Femur (tissue), 1 donor: ENCODE data around the gene GALM.
"Not testable (repeated sequence)": the region's sequence is repeated elsewhere in the genome, so short reads cannot be mapped to it uniquely, and the experiment has no call there.

Experiments
- DNase-seq: peaks from one replicate; pipeline ENCODE4 v3.0.0-alpha.2; 2017

GALM gene

DNA sequence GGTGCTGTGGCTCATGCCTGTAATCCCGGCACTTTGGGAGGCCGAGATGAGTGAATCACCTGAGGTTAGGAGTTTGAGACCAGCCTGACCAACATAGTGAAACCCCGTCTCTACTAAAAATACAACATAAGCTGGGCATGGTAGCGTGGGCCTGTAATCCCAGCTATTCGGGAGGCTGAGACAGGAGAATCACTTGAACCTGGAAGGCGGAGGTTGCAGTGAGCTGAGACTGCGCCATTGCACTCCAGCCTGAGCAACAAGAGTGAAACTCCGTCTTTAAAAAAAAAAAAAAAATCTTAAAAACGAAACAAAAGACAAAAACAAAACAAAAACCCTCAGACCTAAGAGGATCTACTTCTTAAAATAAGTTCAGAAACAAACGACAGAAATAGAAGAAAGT is 16.7 kb downstream of the GALM start:
- DNase-seq: not testable (repeated sequence)

DNA sequence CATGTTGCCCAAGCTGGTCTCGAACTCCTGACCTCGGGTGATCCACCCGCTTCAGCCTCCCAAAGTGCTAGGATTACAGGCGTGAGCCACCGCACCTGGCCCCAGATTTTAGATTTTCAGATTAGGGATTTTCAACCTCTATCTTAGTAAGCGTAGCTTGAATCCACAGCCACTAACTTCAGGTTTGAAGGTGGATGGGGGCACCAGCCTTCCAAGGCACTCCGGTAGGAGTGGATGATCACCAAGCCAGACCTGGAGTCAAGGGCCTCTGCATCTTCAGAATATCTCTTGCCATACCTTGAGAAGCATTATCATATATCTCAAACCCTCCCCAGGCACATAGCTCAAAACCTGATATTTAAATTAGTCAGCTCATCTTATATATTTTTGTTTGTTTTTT is 17.9 kb downstream of the GALM start:
- no peak for DNase-seq

DNA sequence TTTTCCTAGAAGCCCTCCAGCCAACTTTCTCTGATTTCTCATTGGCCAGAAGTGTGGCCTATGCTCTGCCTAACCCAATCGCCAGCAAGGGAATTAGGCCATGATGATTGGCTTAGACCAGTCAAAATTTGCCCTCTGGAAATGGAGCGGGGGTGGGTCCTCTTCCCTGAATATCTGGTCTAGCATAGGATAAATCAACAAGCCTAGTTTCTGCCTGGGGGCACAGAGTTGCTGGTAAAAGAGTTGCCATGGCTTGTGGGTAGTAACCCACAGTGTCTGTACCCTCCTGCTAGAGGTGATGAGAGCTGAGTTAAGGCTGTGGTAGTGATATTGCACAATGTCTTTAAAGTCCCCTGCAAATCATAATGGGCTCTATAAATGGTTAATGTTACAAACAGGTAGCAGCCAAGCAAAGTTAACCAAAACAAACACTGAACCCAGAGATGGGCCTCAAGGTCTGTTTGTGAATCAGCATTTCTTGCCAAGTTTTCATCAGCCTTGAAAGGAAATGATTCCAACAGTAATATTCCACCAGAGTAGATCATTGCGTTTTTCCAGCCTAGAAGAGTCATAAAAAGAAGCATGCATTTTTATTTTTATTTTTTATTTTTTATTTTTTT is 19.3 kb downstream of the GALM start:
- DNase-seq: no peak

- no peak for DNase-seq
These were observed 24.8 kb downstream of the GALM start for GRCh38 chr2:38690499-38691420.

DNA sequence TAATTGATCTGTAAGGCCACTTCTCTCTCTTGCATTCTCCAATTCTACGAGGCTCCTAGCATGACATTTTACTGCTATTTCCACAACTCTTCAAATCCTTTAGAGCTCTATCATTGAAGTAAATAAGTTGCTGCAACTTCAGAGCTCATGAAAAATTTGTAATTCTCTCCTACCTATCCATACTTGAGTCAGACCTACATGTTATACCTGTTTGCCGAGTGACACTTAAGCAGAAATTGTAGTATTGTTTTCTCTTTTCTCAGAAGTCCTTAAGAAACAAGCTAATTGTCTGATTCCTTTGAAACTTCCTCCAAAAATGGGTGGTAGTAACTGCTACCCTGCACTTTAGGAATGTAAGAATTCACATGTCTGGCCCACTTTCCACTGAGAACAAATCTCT is 26.1 kb downstream of the GALM start:
- DNase-seq: no peak

DNA sequence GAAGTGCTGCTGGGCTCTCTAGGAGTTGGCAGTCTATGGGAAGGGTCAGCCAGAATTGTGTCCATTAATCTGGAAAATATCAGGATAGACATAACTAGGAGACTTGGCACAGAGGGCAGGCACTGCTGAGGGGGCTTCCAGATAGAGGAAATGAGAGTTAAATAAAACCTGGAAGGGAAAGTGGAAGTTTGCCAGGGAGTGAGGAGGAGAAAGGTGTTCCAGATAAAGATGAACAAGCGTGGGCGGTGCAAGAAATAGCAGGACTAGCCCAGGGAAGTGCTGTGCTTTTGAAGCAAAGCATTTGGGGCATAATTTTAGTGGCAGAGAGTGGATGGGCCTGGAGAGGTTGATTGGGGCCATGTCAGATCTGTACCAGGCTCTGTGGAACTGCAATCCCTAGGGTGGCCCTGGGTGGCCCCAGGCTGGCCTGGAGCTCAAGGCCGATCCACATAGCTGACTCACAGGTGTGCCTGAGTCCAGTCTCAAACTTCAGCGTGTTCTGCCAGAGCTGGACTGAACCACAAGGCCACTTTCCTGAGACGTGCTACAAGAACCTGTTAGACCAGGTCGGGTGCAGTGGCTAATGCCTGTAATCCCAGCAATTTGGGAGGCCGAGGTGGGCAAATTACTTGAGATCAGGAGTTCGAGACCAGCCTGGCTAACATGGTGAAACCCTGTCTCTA is 26.9 kb downstream of the GALM start:
- DNase-seq: no peak

- no peak for DNase-seq
These were observed 31.4 kb downstream of the GALM start for GRCh38 chr2:38697116-38697840.

- no peak for DNase-seq
These were observed 32.6 kb downstream of the GALM start for GRCh38 chr2:38698467-38699003.

DNA sequence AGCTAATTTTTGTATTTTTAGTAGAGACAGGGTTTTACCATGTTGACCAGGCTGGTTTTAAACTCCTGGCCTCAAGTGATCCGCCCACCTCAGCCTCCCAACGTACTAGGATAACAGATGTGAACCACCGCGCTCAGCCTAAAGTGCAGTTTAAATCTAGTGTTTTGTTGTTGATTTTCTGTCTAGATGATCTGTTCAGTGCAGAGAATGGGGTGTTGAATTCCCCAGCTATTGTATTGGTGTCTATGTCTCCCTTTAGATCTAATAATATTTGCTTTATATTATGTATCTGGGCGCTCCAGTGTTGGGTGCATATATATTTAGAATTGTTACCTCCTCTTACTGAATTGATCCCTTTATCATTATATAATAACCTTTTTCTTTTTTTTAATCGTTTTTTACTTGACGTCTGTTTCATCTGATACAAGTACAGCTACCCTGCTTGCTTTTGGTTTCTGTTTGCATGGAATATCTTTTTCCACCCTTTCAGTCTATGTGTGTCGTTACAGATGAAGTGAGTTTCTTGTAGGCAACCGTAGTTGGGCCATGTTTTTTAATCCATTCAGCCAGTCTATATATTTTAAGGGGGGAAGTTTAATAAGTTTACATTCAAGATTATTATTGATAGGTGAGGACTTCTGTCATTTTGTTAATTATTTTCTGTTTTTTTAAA is 34.3 kb downstream of the GALM start:
- no peak for DNase-seq

DNA sequence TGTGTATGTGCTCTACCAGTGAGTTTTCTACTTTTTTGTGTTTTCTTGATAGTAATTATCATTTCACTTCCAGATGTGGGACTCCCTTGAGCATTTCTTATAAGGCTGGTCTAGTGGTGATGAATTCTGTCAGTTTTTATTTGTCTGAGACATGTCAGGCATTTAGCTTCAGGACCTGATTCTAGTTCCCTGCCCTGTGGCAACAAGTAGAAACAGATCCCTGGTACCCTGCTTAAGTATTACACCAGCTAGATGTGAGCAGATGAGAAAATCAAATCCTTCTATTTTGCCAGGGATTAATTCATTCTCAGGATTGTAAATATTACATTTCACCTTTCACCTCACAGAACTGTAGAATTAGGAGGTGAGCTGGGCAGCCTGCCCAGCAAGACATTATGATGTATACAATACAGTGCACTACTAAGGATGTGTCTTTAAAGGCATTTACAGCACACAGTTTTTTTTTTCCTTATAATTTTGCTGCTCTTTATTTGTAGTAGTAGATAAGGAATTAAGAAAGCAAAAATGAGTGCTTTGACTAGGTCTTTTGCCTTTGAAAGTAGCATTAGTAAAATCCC is 35.1 kb downstream of the GALM start:
- DNase-seq: no peak

DNA sequence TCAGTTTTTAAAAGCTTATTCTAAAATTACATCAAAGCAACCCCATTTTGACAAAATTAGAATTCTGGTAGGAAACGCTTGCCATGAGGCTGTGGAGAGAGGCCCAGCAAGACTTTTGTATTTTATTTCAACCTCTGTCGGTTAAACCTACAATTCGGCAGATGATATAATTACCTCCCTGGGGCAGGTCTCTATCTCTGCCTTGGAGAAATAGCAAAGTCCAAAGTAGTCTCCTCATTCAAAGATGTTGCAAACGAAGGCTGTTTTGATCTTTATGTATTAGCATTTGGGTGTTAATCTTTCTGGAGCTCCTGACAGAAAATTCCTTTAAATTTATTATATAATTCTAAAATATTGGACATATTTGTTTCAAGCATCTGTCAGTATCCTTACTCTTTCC is 35.6 kb downstream of the GALM start:
- no peak for DNase-seq

DNA sequence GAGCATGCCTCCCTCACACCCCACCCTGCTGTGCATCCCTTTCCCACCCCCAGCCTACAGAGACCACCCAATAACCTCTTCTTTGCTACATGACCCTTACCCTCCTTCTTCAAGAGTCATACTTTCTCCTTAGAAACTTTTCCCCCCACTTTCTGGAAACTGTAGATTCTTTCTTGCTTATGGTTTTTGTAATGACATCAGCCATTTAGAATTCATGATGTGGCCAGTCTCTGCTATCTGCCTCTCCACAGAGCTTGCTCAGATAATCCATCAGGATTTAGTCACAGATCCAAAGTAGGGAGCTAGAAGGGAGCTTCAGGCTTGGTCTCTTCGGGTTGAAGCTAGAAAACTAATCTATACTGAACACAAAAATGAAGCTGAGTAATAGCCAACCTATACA is 36.5 kb downstream of the GALM start:
- no peak for DNase-seq

DNA sequence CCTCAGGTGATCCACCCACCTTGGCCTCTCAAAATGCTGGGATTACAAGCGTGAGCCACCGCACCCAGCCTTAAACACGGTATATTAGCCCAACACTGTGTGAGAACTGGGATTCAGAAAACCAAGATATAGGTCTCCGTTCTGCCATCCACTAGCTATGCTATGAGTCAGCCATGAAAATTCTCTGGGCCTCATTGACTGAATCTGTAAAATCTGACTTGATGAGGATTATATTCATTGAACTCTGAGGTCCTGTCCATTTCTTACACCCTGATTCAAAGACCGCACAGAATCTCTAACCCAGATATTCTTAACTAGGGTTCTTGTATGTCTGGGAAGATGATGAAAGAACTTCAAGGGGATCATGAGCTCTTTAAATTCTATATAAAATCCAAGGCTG is 37.4 kb downstream of the GALM start:
- DNase-seq: not testable (repeated sequence)

GRCh38 chr2:38704664-38705063 is 38.8 kb downstream of the GALM start:
- DNase-seq: no peak

DNA sequence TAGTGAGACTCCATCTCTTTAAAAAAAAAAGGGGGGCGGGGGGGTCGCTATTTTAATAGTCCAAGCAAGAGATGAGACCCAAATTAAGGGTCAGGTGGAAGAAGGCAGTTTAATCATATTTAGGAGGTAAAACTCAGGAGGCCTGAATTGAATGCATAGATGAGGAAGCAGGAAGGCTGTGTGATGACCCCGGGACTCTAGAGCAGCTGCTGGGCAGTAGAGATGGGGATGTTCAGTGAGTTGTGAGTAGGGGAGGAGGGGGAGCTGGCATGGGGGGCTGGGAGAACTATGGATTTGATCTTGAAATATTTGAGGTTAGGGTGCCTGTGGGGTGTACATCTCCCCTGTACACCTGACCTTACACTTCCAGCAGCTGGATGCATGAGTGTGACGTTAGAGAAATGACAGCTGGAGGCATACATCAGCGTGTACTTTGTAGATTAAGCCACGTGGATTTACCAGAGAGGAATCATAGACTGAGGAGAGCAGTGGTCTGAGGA is 41.0 kb downstream of the GALM start:
- DNase-seq: no peak

- not testable (repeated sequence) for DNase-seq
These were observed 42.6 kb downstream of the GALM start for GRCh38 chr2:38708491-38708890.

GRCh38 chr2:38708900-38709566 is 43.1 kb downstream of the GALM start:
- DNase-seq: no peak

DNA sequence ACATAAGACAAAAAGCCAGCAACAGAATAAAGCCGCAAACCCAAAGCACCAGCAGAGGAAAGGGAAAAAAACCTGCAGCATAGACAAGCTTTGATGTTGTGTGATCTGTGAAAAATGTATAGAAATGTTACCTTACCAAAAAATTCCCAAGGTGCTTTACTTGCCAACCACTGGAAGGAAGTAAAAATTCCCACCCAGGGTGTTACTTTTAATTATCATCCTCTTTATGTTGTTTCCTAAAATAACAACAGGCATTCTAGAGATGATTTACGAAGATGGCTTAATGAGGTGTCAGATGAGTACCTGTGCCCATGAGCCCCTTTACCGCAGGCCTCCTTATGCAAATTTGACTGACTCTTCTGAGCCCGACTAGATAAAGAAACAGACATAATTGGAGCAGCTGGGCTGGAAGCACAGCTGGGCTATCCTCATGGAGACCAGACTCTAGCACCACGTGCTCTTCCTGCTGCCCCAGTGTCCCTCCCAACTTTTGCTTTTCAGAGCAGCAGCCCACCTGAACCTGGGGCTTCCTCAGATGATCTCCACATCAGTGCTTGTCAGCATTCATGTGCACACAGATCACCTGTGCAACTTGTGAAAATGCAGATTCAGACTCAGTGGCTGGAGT is 43.8 kb downstream of the GALM start:
- DNase-seq: no peak

DNA sequence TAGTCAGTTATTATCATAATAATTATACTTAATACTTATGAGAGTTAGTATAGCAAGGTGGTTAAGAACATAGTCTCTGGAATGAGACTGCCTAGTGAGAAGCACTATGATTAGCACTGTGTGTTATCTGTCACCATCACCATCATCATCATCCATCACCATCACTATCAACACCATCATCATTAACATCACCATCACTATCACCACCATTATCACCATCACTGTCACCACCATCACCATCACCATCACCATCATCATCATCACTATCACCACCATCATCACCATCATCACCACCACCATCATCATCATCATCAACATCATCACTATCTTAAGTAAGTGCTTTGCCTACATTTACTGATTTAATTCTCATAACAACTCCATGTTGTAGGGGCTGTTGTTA is 45.6 kb downstream of the GALM start:
- DNase-seq: no peak

GRCh38 chr2:38712413-38712812 is 46.5 kb downstream of the GALM start:
- DNase-seq: no peak

DNA sequence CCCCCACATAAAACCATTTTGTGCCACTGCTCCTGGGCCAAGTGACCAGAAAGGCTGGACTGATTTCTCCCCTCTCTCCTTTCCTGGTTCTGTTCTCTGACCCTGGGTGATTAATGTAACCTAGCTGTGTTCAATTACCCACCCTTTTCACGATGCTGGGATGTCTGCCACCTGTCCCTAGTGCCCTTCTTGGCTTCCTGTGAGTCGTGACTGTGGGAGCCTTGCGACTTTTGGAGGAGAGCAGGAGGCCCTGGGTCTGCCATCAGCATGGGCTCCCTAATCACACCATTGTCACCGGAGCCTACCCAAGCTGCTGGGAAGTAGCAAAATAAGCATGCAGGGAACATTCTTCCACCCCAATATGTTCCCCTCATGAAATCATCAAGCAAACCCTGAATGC is 47.0 kb downstream of the GALM start:
- no peak for DNase-seq
